D721Med (cell line): ENCODE data around the gene RPAP3.

Experiments
- DNase-seq: peaks from one replicate; pipeline ENCODE4 v3.0.0; 2011; ENCODE audit warnings: low spot score; ENCODE audit not compliant: insufficient read length
- FAIRE-seq: peaks from 2 replicates; lab custom pipeline; 2011; peaks lifted over from hg19 to GRCh38; lab: Jason Lieb, UNC
- CTCF ChIP-seq: IDR thresholded peaks from 2 replicates; pipeline ENCODE4 v1.5.1; 2012; ENCODE audit warnings: mild to moderate bottlenecking, control low read depth; ENCODE audit not compliant: insufficient read depth; ENCODE audit errors: missing control alignments

RPAP3 gene

GRCh38 chr12:47742253-47742825 lies 36.5 kb upstream of the RPAP3 start:
- peak; percentile 91 for TF ChIP-seq CTCF
- peak; percentile 60 for DNase-seq
- no peak for FAIRE-seq

- FAIRE-seq (no peak), DNase-seq (no peak)
- no peak for TF ChIP-seq CTCF
These were observed 35.5 kb upstream of the RPAP3 start for GRCh38 chr12:47741340-47741703.

DNA sequence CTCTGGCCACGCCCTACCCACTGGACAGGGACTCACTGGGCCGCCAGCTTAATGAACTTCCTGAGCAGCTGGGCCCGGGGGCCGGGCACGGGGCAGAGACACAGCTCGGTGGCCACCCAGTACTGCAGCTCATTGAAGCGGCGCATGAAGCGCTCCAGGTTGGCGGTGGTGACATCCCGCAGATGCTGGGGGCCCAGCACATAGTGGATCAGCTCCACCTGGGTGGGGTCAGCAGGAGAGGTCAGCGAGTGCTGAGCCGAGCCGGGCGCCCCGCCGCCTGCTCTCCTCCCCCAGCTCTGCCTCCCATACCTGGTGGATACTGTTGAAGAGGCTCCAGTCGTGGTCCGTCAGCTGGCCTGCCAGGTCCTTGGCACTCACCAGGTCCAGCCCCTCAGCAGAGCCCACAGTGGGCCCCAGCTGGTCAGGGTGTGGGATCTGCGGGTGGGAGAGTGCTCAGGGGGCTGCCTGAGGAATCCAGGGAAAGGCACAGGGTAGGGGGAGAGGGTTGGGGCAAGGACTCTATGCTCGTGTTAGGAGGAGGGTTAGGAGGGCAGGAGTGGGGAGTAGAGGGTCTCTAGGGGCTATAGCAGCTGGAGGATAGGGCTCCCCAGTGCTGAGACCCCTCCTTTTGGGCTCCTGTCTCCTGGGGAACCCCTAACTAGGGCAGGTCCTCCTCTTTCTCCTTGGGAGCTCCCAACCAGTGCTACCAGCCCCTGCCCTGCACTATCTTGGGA lies 34.9 kb upstream of the RPAP3 start:
- no peak for TF ChIP-seq CTCF
- no peak for DNase-seq
- FAIRE-seq: no peak

GRCh38 chr12:47739979-47740378 lies 34.1 kb upstream of the RPAP3 start:
- no peak for TF ChIP-seq CTCF
- FAIRE-seq (no peak), DNase-seq (no peak)

DNA sequence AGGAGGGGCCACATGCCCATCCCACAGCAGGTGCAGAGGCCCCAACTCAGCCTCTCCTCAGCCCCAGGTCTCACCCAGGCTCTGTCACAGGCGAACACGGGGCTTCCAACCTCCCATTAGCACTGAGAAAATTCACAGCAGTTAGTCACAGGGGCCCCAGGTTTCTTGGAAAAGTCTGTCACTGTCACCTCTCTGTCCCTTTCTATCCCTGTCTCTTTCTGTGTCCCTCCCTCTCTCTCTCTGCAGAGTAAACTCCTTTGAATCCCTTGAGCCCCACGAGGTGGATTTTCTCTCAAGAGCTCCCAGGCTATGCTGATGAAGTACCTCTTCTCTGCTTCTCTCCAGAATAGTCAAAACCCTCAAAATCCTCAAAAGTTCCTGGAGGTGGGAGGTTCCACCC lies 33.5 kb upstream of the RPAP3 start:
- FAIRE-seq (no peak), DNase-seq (no peak)
- TF ChIP-seq CTCF: no peak

DNA sequence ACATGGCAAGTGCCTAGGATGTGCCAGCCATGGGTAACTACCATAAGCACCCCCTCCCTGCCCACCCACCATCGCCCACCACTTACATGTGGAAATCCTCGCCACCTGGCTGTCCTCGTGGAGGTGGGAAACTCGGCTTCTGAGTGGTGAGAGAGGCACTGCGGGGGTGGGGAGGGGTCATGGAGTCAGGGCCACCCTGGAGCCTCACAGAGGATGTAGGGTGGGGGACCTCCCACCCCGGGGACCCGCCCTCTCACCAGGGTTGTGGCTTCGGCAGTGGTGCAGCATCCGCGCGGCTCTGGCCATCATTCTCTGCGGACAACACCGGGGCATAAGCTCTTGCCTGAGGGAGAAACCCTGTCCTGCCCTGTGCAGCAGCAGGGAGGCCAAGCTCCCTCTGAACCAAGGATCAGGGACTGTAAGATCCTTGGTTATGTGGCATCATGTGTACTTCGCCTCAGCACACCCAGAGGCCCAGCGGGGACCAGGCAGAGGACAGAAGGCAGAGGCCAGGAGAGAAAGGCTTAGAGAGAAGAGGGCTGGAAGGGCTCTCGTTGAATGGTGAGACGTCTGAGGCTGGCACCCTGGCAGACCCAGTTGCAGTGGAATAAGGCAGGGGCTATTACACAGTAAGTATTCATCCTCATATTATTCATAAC lies 32.2 kb upstream of the RPAP3 start:
- no peak for DNase-seq
- TF ChIP-seq CTCF: no peak
- no peak for FAIRE-seq
